ENCODE data around the gene HIVEP3. TPM values are rescaled to one million over a fixed set of nuclear protein-coding genes. Genes with fewer than 3 reads are reported as not detected.

HIVEP3 gene
- total and polyA plus RNA-seq, 2 donors (not counting 1 experiment from before 2014, with no cell fraction given) = 2.0 to 5.1 TPM

DNA sequence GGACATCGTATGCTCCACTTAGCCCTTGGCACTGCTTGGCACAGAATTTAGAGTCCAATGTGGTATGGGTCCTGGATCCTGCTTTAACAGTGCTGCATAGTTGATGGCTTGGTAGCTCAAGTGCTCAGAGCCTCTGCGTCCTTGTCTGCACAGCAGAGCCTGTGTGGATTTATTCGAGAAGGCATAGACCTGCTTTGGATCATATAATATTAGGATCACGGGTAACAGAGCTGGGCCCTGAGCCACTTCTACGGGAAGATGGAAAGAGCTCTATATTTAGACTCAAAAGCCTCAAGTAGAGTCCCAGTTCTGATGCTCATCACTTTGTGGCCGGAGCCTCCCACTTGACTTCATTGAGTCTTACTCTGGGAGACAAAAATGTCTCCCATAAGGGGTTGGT is 269.9 kb downstream of the HIVEP3 start:
- ChIA-PET CTCF (interaction anchor here (1.4 kb wide), 1 partner anchor 155 kb away, joined by 3 read pairs; no protein-coding TSS in a partner anchor), POLR2A (no interaction called here)
- WGBS (ENCODE audit: insufficient coverage) = 100% methylated on average over 4 of the region's 6 CpGs
- Histone ChIP-seq H3K79me2 (ENCODE audit: control insufficient read depth, insufficient read depth, low read length) (peaks cover 81% of the 10 kb centered on the region), H3K9me3 (ENCODE audit: control extremely low read depth in 1 of 3, control insufficient read depth in 2 of 3, insufficient read depth in 1 of 3, low read length in 2 of 3) (no peaks in the 10 kb centered on the region), H3K4me1 (ENCODE audit: control insufficient read depth in 2 of 2, insufficient read depth in 2 of 2, low read length in 2 of 2) (peaks cover 30 to 35% of the 10 kb centered on the region in 2 donors), H3K27ac (ENCODE audit: low read length in 2 of 2) (no peak overlapping the region), H3K27me3 (replicated peaks in 1 of 4; ENCODE audit: control extremely low read depth in 1 of 4, control insufficient read depth in 3 of 4, insufficient read depth in 4 of 4, low read length in 3 of 4) (no peaks in the 10 kb centered on the region), H3K9ac (ENCODE audit: low read length) (no peak overlapping the region), H3K36me3 (replicated peaks in 1 of 2; ENCODE audit: control extremely low read depth in 1 of 2, control insufficient read depth in 1 of 2, extremely low read depth in 1 of 2, insufficient read depth in 2 of 2, low read length in 1 of 2) (no peaks in the 10 kb centered on the region), H3K4me2 (replicated peaks; ENCODE audit: low read depth, low read length, poor library complexity, severe bottlenecking) (no peak overlapping the region), H4K20me1 (ENCODE audit: control insufficient read depth, insufficient read depth, low read length, poor library complexity, severe bottlenecking) (no peaks in the 10 kb centered on the region), H3K4me3 (ENCODE audit: control extremely low read depth in 1 of 5, extremely low read depth in 1 of 5, insufficient read depth in 1 of 5, low read depth in 2 of 5, low read length in 4 of 5) (no peak overlapping the region), H2AFZ (ENCODE audit: insufficient read depth, low read depth, low read length, poor library complexity, severe bottlenecking) (no peak overlapping the region)
- ATAC-seq (ENCODE audit: low read depth) (no peak), DNase-seq (no peak)
- Mint-ChIP-seq H3K27me3 (no peaks in the 10 kb centered on the region), H3K27ac (no peak overlapping the region), H3K9me3 (ENCODE audit: insufficient read depth) (no peaks in the 10 kb centered on the region), H3K4me1 (peaks cover 63% of the 10 kb centered on the region), H3K4me3 (no peak overlapping the region)
- intact Hi-C loops (cut with micrococcal nuclease) = no loop called here
- TF ChIP-seq CTCF (IDR thresholded peaks at IDR 0.05) = no peak
- no peak for TF ChIP-seq EZH2 (IDR thresholded peaks at IDR 0.05; ENCODE audit: borderline replicate concordance, insufficient read depth, low read depth, low read length, poor library complexity, severe bottlenecking)

DNA sequence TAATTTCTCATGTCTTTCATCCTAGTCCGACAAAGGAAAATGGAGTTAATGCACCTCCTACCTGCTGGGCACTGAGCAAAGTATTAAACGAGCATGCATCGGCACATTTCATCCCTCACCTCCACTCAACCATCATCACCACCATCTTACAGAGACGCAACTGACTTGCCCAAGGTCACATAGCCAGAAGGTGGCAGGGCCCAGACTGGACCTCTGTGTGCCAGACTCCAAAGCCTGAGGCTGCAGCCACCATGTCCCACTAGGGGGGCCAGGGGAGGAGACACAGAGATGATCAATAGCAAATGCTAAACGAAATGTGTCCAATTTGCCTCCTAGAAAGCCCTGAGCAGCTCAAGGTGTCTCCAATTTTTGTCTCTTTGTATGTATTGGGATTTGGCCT is 270.5 kb downstream of the HIVEP3 start:
- ChIA-PET CTCF (interaction anchor here (1.4 kb wide), 1 partner anchor 155 kb away, joined by 3 read pairs; no protein-coding TSS in a partner anchor), POLR2A (no interaction called here)
- peaks cover 24 to 30% of the 10 kb centered on the region in 2 donors for H3K4me1 ChIP-seq (ENCODE audit: control insufficient read depth in 2 of 2, insufficient read depth in 2 of 2, low read length in 2 of 2)
- ATAC-seq (ENCODE audit: low read depth) (no peak), DNase-seq (no peak)
- H3K27ac ChIP-seq (ENCODE audit: low read length in 2 of 2) = no peak overlapping the region
- peaks cover 57% of the 10 kb centered on the region for H3K4me1 Mint-ChIP-seq
- H2AFZ ChIP-seq (ENCODE audit: insufficient read depth, low read depth, low read length, poor library complexity, severe bottlenecking) = no peak overlapping the region
- 98% methylated on average over 5 of the region's 5 CpGs for WGBS (ENCODE audit: insufficient coverage)
- TF ChIP-seq EZH2 (IDR thresholded peaks at IDR 0.05; ENCODE audit: borderline replicate concordance, insufficient read depth, low read depth, low read length, poor library complexity, severe bottlenecking) (no peak), CTCF (IDR thresholded peaks at IDR 0.05) (no peak)
- H3K27me3 Mint-ChIP-seq = no peaks in the 10 kb centered on the region
- intact Hi-C loops (cut with micrococcal nuclease) = no loop called here
- H3K27ac Mint-ChIP-seq = no peak overlapping the region
- H4K20me1 ChIP-seq (ENCODE audit: control insufficient read depth, insufficient read depth, low read length, poor library complexity, severe bottlenecking) = no peaks in the 10 kb centered on the region
- H3K36me3 ChIP-seq (replicated peaks in 1 of 2; ENCODE audit: control extremely low read depth in 1 of 2, control insufficient read depth in 1 of 2, extremely low read depth in 1 of 2, insufficient read depth in 2 of 2, low read length in 1 of 2) = no peaks in the 10 kb centered on the region
- H3K4me2 ChIP-seq (replicated peaks; ENCODE audit: low read depth, low read length, poor library complexity, severe bottlenecking) = no peak overlapping the region
- H3K4me3 Mint-ChIP-seq = no peak overlapping the region
- peaks cover 75% of the 10 kb centered on the region for H3K79me2 ChIP-seq (ENCODE audit: control insufficient read depth, insufficient read depth, low read length)
- no peaks in the 10 kb centered on the region for H3K9me3 ChIP-seq (ENCODE audit: control extremely low read depth in 1 of 3, control insufficient read depth in 2 of 3, insufficient read depth in 1 of 3, low read length in 2 of 3)
- H3K4me3 ChIP-seq (ENCODE audit: control extremely low read depth in 1 of 5, extremely low read depth in 1 of 5, insufficient read depth in 1 of 5, low read depth in 2 of 5, low read length in 4 of 5) = no peak overlapping the region
- no peak overlapping the region for H3K9ac ChIP-seq (ENCODE audit: low read length)
- H3K27me3 ChIP-seq (replicated peaks in 1 of 4; ENCODE audit: control extremely low read depth in 1 of 4, control insufficient read depth in 3 of 4, insufficient read depth in 4 of 4, low read length in 3 of 4) = no peaks in the 10 kb centered on the region
- no peaks in the 10 kb centered on the region for H3K9me3 Mint-ChIP-seq (ENCODE audit: insufficient read depth)
